K562 treated with DMSO at 1 percent for 12 hours (cell line): ENCODE data around the gene ANKRD17. TPM values are rescaled to one million over a fixed set of nuclear protein-coding genes. Genes with fewer than 3 reads are reported as not detected.

Experiments used
- total RNA-seq: library from RNA; unstranded; fragments of 300-600 nt; gene quantifications from 2 replicates; pipeline ENCODE4 v1.2.3, GENCODE V29; 2022; ENCODE audit not compliant: insufficient read depth

ANKRD17 gene
- total RNA-seq, result 17.6 and 32.3 TPM in 2 replicates

DNA sequence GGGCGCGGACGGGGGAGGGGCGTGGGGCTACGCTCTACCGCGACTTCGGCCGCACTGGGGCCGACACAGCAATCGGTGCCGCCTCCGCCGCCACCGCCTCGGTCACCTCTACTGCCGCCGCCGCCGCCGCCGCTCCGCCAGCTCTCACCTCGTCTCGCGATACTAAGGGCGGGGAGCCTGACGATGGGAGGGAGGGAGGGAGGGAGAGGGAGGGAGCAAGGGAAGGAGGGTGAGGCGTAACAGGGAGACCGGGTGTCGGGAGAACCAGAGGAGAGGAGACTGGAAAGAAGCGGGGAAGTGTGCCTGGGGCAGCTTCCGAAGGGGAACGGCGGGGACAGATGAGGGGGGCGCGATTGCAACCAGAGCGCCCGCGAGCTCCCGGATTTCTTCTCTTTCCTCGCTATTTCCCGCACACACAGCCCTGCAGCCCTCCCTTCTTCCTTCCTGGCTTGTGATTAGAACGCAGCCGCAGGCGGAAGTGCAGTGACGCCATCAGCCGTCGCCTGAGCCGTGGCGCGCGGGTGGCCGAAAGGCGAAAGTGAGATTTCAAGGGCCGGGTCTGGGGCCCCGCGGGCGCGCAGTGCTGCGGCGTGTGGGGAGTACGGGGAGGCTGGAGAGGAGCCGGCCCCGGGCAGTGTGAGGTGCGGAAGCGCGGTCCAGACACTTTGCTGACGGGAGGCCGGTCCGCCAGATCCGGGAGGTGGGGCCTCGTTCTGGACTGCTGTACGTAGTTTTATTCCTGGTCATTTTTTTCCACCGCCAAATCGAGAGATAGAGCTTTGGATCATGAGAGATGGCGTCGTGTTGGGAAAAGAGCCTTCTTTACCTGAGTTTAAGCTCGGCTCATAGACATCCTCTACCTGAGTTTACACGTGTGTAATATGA lies at the start of gene ANKRD17:
Gene ANKRD17 (minus strand): TSS at position 113 of the 885 bp plus-strand sequence. CDS start 130 bp downstream, outside the sequence.

DNA sequence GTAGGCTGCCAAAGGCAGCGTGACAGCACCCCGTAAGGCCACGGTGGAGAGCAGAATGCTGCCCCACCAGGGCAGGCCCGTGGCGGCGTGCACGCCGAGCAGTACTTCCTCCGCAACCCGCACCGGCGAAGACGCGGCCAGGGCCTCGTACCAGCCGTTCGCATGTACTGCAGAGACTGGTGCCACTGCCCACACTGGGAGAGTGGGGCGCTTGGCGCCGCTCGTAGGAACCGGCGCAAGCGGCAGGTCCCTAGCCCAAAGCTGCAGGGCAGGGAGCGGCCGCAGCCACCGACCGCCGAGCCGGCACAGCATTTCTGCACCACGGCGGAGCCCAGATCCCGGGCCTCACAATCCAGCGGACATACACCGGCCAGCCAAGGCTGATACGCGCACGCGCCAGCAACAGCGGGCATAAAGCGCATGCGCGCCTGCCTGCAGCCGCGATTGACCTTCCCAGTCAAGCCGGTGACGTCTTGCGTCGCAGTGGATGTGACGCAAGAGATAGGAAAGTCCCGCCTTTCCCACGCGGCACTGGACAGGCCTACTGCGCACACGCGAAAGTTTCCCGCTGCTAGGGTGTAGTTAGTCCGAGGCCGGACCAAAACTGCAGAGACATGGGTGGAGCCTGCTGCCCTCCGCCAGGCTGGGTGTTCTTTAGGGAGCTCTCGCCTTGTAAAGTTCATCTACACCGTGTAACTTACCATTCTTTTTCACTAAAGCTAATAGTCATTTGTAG lies 189.1 kb downstream of the ANKRD17 start, which contains the start of gene COX18:
Gene COX18 (minus strand): TSS at position 379 of the 736 bp plus-strand sequence. CDS start 67 bp downstream, at position 312.

Other genes starting within 250 kb of the ANKRD17 start
- gene COX18, start 189.1 kb downstream of the ANKRD17 start, total RNA-seq, result 11.2 and 14.8 TPM in 2 replicates
- gene ALB, start 145.5 kb upstream of the ANKRD17 start, total RNA-seq, result not detected in 2 replicates
- gene AFP, start 177.4 kb upstream of the ANKRD17 start, total RNA-seq, result 2.4 and 2.5 TPM in 2 replicates
- not detected in 2 replicates for gene AFM, start 222.9 kb upstream of the ANKRD17 start, total RNA-seq